ENCODE data around the gene ARHGEF7.

Gene ARHGEF7

GRCh38 chr13:111316161-111316730 is 201.1 kb downstream of the ARHGEF7 start:
- DNase-seq: no peak

GRCh38 chr13:111317042-111317550 is 202.0 kb downstream of the ARHGEF7 start:
- no peak for DNase-seq

GRCh38 chr13:111317571-111318345 is 202.6 kb downstream of the ARHGEF7 start:
- no peak for DNase-seq

GRCh38 chr13:111318386-111318785 is 203.3 kb downstream of the ARHGEF7 start:
- DNase-seq: no peak

- no peak for DNase-seq
These were observed 204.4 kb downstream of the ARHGEF7 start for GRCh38 chr13:111319521-111319920.

GRCh38 chr13:111319998-111320911 is 205.1 kb downstream of the ARHGEF7 start, which contains the start of gene TEX29:
Gene TEX29 (plus strand): TSS chr13:111320642. CDS start chr13:111320891, 249 bp downstream.
- DNase-seq: no peak

- DNase-seq: no peak
These were observed 207.1 kb downstream of the ARHGEF7 start for GRCh38 chr13:111322001-111322915.

- DNase-seq: no peak
These were observed 207.8 kb downstream of the ARHGEF7 start for GRCh38 chr13:111322916-111323331.

GRCh38 chr13:111323549-111323948 is 208.4 kb downstream of the ARHGEF7 start:
- no peak for DNase-seq

- DNase-seq: no peak
These were observed 209.0 kb downstream of the ARHGEF7 start for GRCh38 chr13:111323950-111324651.

GRCh38 chr13:111324736-111325135 is 209.6 kb downstream of the ARHGEF7 start:
- DNase-seq: no peak

GRCh38 chr13:111325146-111325890 is 210.2 kb downstream of the ARHGEF7 start:
- no peak for DNase-seq

- no peak for DNase-seq
These were observed 211.0 kb downstream of the ARHGEF7 start for GRCh38 chr13:111325941-111326620.

- DNase-seq: no peak
These were observed 211.5 kb downstream of the ARHGEF7 start for GRCh38 chr13:111326621-111326965.

GRCh38 chr13:111326981-111327642 is 212.0 kb downstream of the ARHGEF7 start:
- DNase-seq: no peak

- no peak for DNase-seq
These were observed 212.8 kb downstream of the ARHGEF7 start for GRCh38 chr13:111327730-111328573.

GRCh38 chr13:111328574-111329410 is 213.7 kb downstream of the ARHGEF7 start:
- DNase-seq: no peak

- no peak for DNase-seq
These were observed 214.5 kb downstream of the ARHGEF7 start for GRCh38 chr13:111329641-111330040.

Data from activated CD4-positive, alpha-beta T cell treated with anti-CD3 and anti-CD28 coated beads, Interleukin-2, amount 50 U/mL, for 16 hours (primary cell).